SK-N-MC (cell line): ENCODE data around the gene LRMDA.

Experiments used
- EZH2 ChIP-seq: fragments of 200-600 bp; sonication (generic); IDR thresholded peaks from one replicate; pipeline ENCODE4 v1.6.1; 2017; ENCODE audit warnings: antibody characterized with exemption
- POLR2AphosphoS5 ChIP-seq: IDR thresholded peaks from 2 replicates; pipeline ENCODE4 v1.6.1; 2012; ENCODE audit warnings: mild to moderate bottlenecking, low read depth, low read length, borderline replicate concordance

- no peak for TF ChIP-seq EZH2
- TF ChIP-seq POLR2AphosphoS5, result no peak
Observed at GRCh38 chr10:75977139-75977538, 545.7 kb downstream of the LRMDA start.
